GM12878 (cell line): Measurements from ENCODE around the gene STPG3. TPM values are rescaled to one million over a fixed set of nuclear protein-coding genes. Genes with fewer than 3 reads are reported as not detected.

ENCODE experiments used
- ATAC-seq: fragments of 200-7000 bp; cut with Tn5 transposase; 3 replicates; pipeline ENCODE4 v1.9.1; 2020; ENCODE audit warnings: mild to moderate bottlenecking, moderate library complexity
- BruUV-seq: library from RNA; stranded (reverse); fragments of 400-500 nt; replicated peaks from 2 replicates; lab custom pipeline; 2021; lab: Mats Ljungman, UMichigan
- CTCF ChIA-PET: fragments of 300-600 bp; sonication (Branson Sonifier 250); formaldehyde crosslinking; extraction: SDS; loops from one replicate; lab custom pipeline; 2021; ENCODE audit warnings: inconsistent platforms; lab: Yijun Ruan, JAX
- POLR2A ChIA-PET: fragments of 350-600 bp; formaldehyde crosslinking; extraction: SDS; loops from one replicate; lab custom pipeline; 2021; ENCODE audit warnings: inconsistent platforms; lab: Charles Lee
- RAD21 ChIA-PET: fragments of 300-600 bp; sonication (Branson Sonifier 250); formaldehyde crosslinking; loops from one replicate; lab custom pipeline; 2023; ENCODE audit warnings: antibody characterized with exemption; ENCODE audit not compliant: unreplicated experiment; lab: Charles Lee
- SMC1A ChIA-PET: fragments of 300-600 bp; sonication (Branson Sonifier 250); formaldehyde crosslinking; loops from one replicate; lab custom pipeline; 2023; ENCODE audit not compliant: unreplicated experiment, uncharacterized antibody; lab: Charles Lee
- DNase-seq: peaks from one replicate; pipeline ENCODE4 v3.0.0-alpha.2; 2011; ENCODE audit warnings: low read depth, low spot score
- FAIRE-seq: peaks from 3 replicates; lab custom pipeline; 2011; peaks lifted over from hg19 to GRCh38; lab: Jason Lieb, UNC
- H2AFZ ChIP-seq: 2 replicates; pipeline ENCODE4 v1.6.0; 2011; ENCODE audit warnings: low read depth, low read length, control low read depth; ENCODE audit not compliant: control insufficient read depth
- H3K27ac ChIP-seq: 2 replicates; pipeline ENCODE4 v1.5.1; 2011; ENCODE audit warnings: control low read depth; ENCODE audit not compliant: control insufficient read depth, insufficient read depth
- H3K27me3 ChIP-seq, 2 experiments: replicated peaks in 1 of 2; 2 replicates each; pipeline versions ENCODE4 v1.6.0 to v1.6.1; 2011; ENCODE audit warnings: low read length in 1 of 2; ENCODE audit not compliant: control insufficient read depth in 2 of 2, insufficient read depth in 2 of 2
- H3K36me3 ChIP-seq, 2 experiments: 2 replicates each; pipeline ENCODE4 v1.5.1; 2011; ENCODE audit warnings: low read length in 1 of 2; ENCODE audit not compliant: control insufficient read depth in 2 of 2, insufficient read depth in 2 of 2
- H3K4me1 ChIP-seq: 2 replicates; pipeline ENCODE4 v1.6.1; 2011; ENCODE audit warnings: mild to moderate bottlenecking, low read length, moderate library complexity, mixed read lengths; ENCODE audit not compliant: control insufficient read depth, insufficient read depth
- H3K4me2 ChIP-seq: 2 replicates; pipeline ENCODE4 v1.6.0; 2011; ENCODE audit warnings: control low read depth; ENCODE audit not compliant: control insufficient read depth, insufficient read depth
- H3K4me3 ChIP-seq: fragments of 200-600 bp; sonication (generic); 2 replicates; pipeline ENCODE4 v1.5.1; 2016
- H3K79me2 ChIP-seq: 2 replicates; pipeline ENCODE4 v1.6.0; 2011; ENCODE audit warnings: low read length; ENCODE audit not compliant: control insufficient read depth, insufficient read depth
- H3K9ac ChIP-seq: 2 replicates; pipeline ENCODE4 v1.8.0; 2011; ENCODE audit warnings: low read length, control low read depth, mixed read lengths; ENCODE audit not compliant: control insufficient read depth, insufficient read depth
- H3K9me3 ChIP-seq: replicated peaks from 3 replicates; pipeline ENCODE4 v1.5.1; 2011; ENCODE audit warnings: mild to moderate bottlenecking, low read length; ENCODE audit not compliant: control insufficient read depth, insufficient read depth
- H4K20me1 ChIP-seq: 2 replicates; pipeline ENCODE4 v1.6.0; 2011; ENCODE audit not compliant: control insufficient read depth, insufficient read depth
- BHLHE40 ChIP-seq, 2 experiments: fragments of 450-650 bp in 1 of 2; IDR thresholded peaks; 2 replicates each; pipeline ENCODE4 v1.6.1; 2011 to 2017; ENCODE audit warnings: low read depth in 2 of 2, borderline replicate concordance in 1 of 2, improper control_type of control experiment in 1 of 2, low read length in 1 of 2, mild to moderate bottlenecking in 1 of 2
- KDM1A ChIP-seq: fragments of 200-600 bp; sonication (generic); IDR thresholded peaks from 2 replicates; pipeline ENCODE4 v1.6.1; 2016; ENCODE audit warnings: borderline replicate concordance
- MEF2B ChIP-seq: fragments of 450-650 bp; IDR thresholded peaks from 2 replicates; pipeline ENCODE4 v1.6.1; 2018; ENCODE audit warnings: mild to moderate bottlenecking, moderate library complexity; ENCODE audit not compliant: partially characterized antibody, poor library complexity, severe bottlenecking
- NBN ChIP-seq: fragments of 450-650 bp; IDR thresholded peaks from 2 replicates; pipeline ENCODE4 v1.6.1; 2016
- NFIC ChIP-seq: IDR thresholded peaks from 2 replicates; pipeline ENCODE4 v1.6.1; 2012; ENCODE audit warnings: low read depth, mild to moderate bottlenecking, inconsistent platforms, low read length, moderate library complexity
- POLR2AphosphoS5 ChIP-seq: IDR thresholded peaks from 2 replicates; pipeline ENCODE4 v1.6.1; 2011; ENCODE audit warnings: mild to moderate bottlenecking, low read length, inconsistent platforms
- STAT3 ChIP-seq: IDR thresholded peaks from 2 replicates; pipeline ENCODE4 v1.6.1; 2011; ENCODE audit warnings: low read depth, low read length, improper control_type of control experiment
- WGBS: methylation state at CpG from one replicate; pipeline ENCODE4 v1.1.6; 2016; ENCODE audit warnings: low lambda C conversion rate; ENCODE audit not compliant: insufficient replicate concordance, insufficient coverage; ENCODE audit errors: missing lambda C conversion rate; 5-methylcytosine and 5-hydroxymethylcytosine counted together
- in situ Hi-C: fragments of 300-500 bp; cut with MboI; formaldehyde crosslinking; loops from 9 replicates; pipeline ENCODE4 v1.14.3; 2018; ENCODE audit warnings: mixed read lengths
- intact Hi-C: fragments of 100-400 bp; cut with micrococcal nuclease; formaldehyde crosslinking; loops from one replicate; pipeline ENCODE4 v1.14.2; 2022; ENCODE audit not compliant: unreplicated experiment
- polyA plus RNA-seq, 11 experiments: library from polyadenylated mRNA; depleted of rRNA in 4 of 11; unstranded in 6 of 11; stranded (reverse) in 5 of 11; fragments of >200 nt; fragmentation: Nextera tagmentation in 4 of 11; fragmentation: Illumina TruSeq in 1 of 11; extraction: Ambion mirVana in 4 of 11; extraction: Trizol in 1 of 11; gene quantifications; 1 replicate in 1 of 11; 2 replicates in 10 of 11; pipeline versions ENCODE4 v1.2.1 to v1.2.3, GENCODE V29; 2011 to 2016; ENCODE audit warnings: inconsistent platforms in 2 of 11, missing spikeins in 2 of 11, low read depth in 1 of 11
- total RNA-seq, 4 experiments: library from RNA; depleted of rRNA in 3 of 4; stranded (reverse); fragments of >200 nt in 3 of 4; fragmentation: Illumina TruSeq in 1 of 4; extraction: Trizol in 1 of 4; gene quantifications; 2 replicates each; pipeline versions ENCODE4 v1.2.1 to v1.2.3, GENCODE V29; 2013 to 2021
- TF ChIP-seq, protein P1 (sequence below): IDR thresholded peaks from 2 replicates; pipeline ENCODE4 v1.6.1; 2012; ENCODE audit warnings: low read depth, low read length, improper control_type of control experiment
- TF ChIP-seq, protein P2 (sequence below): fragments of 450-650 bp; conservative IDR thresholded peaks from 2 replicates; pipeline ENCODE4 v1.6.1; 2017; ENCODE audit warnings: mild to moderate bottlenecking, moderate library complexity
- TF ChIP-seq, protein P3 (sequence below), 3 experiments: IDR thresholded peaks in 2 of 3; conservative IDR thresholded peaks in 1 of 3; 2 replicates each; pipeline ENCODE4 v1.5.1; 2011; ENCODE audit warnings: low read depth in 3 of 3, low read length in 3 of 3, mild to moderate bottlenecking in 3 of 3, control low read depth in 2 of 3, moderate library complexity in 2 of 3, inconsistent platforms in 1 of 3, mixed read lengths in 1 of 3; ENCODE audit not compliant: control insufficient read depth in 2 of 3, insufficient read depth in 1 of 3; ENCODE audit errors: extremely low read depth in 1 of 3

Gene STPG3
- total and polyA plus RNA-seq, 10 of the 15 experiments (the other 5 are each of a cell fraction or from before 2014, with no cell fraction given): not detected

DNA sequence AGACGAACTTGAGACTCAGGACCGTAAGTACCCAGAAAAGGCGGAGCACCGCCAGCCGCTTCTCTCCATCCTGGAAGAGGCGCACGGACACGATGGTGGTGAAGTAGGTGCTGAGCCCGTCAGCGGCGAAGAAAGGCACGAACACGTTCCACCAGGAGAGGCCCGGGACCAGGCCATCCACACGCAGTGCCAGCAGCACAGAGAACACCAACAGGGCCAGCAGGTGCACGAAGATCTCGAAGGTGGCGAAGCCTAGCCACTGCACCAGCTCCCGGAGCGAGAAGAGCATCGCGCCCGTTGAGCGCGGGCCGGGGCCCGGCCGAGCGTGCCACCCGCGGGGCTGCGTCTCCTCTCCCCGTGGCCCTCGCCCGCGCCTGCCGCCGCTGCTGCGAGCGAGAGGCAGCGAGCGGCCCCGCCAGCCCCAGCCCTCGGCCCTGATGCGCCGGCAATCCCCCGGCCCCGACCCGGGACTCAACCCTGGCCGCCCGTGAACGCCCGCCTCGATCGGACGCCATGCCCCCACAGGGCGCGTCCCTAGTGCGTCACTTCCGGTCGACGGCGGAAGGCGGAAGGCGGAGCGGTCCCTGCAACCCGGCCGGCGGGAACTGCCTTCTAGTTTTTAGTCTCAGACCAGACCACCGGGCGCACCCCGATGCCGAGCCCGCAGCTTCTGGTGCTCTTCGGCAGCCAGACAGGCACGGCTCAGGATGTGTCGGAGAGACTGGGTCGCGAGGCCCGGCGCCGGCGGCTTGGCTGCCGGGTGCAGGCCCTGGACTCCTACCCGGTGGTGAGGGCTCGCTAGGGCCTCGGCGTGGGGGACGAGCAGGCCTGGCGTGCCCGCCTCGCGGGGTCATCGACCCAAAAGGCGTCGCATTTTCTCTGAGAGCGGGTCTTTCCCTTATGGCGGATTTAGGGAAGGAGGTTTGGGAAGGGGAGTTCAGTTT lies 45.7 kb upstream of the STPG3 start, which contains the start of the genes NDOR1 and TMEM203:
NDOR1 (plus strand) TSS at position 575 of the 944 bp plus-strand sequence; CDS start at position 653, 78 bp downstream.
TMEM203 (minus strand) TSS at position 523 of the 944 bp plus-strand sequence; CDS start at position 289, 234 bp downstream.
- peaks cover 45% of the 10 kb centered on the region for H3K79me2 ChIP-seq
- ChIA-PET CTCF (interaction anchor here (1.3 to 2.2 kb wide), 6 partner anchors 16 to 137 kb away, joined by 3 to 10 read pairs (median 6); partner anchors contain the start of genes ANAPC2, RNF224 and SSNA1), SMC1A (no interaction called here), POLR2A (interaction anchor here (1.3 to 8.0 kb wide), 8 partner anchors 16 to 136 kb away, joined by 3 to 68 read pairs (median 6); partner anchors contain the start of genes CYSRT1, MAN1B1, NELFB and RNF208), RAD21 (interaction anchor here (1.3 to 1.6 kb wide), 3 partner anchors 16 to 17 kb away, joined by 3 to 9 read pairs (median 5); partner anchors contain the start of genes RNF208 and SSNA1)
- peak within 1 kb of the TSS; percentile 93 for H3K4me2 ChIP-seq
- H3K36me3 ChIP-seq: 0 out of 4 replicates have a peak, but pooled peaks cover 0 to 4% of the 10 kb centered on the region in 2 experiments
- H3K4me1 ChIP-seq: peaks cover 38% of the 10 kb centered on the region
- WGBS: 1% methylated on average over 93 of the region's 98 CpGs
- H2AFZ ChIP-seq: peak within 1 kb of the TSS; percentile 81
- no peaks in the 10 kb centered on the region for H3K27me3 ChIP-seq
- DNase-seq (peak; percentile 19), FAIRE-seq (peak; percentile 27), ATAC-seq (peak; percentile 64)
- BruUV-seq: no TSS peak
- peak within 1 kb of the TSS; percentile 95 for H3K4me3 ChIP-seq
- intact Hi-C loops (no loop called here), in situ Hi-C loops (no loop called here)
- peak within 1 kb of the TSS; percentile 98 for H3K9ac ChIP-seq
- peak within 1 kb of the TSS; percentile 75 for H3K27ac ChIP-seq
- no peaks in the 10 kb centered on the region for H3K9me3 ChIP-seq
- H4K20me1 ChIP-seq: no peaks in the 10 kb centered on the region
- TF ChIP-seq, protein P1, sequence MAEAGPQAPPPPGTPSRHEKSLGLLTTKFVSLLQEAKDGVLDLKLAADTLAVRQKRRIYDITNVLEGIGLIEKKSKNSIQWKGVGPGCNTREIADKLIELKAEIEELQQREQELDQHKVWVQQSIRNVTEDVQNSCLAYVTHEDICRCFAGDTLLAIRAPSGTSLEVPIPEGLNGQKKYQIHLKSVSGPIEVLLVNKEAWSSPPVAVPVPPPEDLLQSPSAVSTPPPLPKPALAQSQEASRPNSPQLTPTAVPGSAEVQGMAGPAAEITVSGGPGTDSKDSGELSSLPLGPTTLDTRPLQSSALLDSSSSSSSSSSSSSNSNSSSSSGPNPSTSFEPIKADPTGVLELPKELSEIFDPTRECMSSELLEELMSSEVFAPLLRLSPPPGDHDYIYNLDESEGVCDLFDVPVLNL: peak; percentile 88
- TF ChIP-seq BHLHE40 (IDR thresholded peaks at IDR 0.05; ENCODE audit: borderline replicate concordance in 1 of 2, low read depth in 2 of 2, low read length in 1 of 2) (peak; percentile 11 to 76; a peak in 2 of 4 replicates), POLR2AphosphoS5 (peak; percentile 84; the same call in 1 of the 2 replicates), STAT3 (no peak), MEF2B (no peak), KDM1A (no peak), NBN (peak; percentile 54; the same call in 1 of the 2 replicates), NFIC (no peak)
- TF ChIP-seq, protein P2, sequence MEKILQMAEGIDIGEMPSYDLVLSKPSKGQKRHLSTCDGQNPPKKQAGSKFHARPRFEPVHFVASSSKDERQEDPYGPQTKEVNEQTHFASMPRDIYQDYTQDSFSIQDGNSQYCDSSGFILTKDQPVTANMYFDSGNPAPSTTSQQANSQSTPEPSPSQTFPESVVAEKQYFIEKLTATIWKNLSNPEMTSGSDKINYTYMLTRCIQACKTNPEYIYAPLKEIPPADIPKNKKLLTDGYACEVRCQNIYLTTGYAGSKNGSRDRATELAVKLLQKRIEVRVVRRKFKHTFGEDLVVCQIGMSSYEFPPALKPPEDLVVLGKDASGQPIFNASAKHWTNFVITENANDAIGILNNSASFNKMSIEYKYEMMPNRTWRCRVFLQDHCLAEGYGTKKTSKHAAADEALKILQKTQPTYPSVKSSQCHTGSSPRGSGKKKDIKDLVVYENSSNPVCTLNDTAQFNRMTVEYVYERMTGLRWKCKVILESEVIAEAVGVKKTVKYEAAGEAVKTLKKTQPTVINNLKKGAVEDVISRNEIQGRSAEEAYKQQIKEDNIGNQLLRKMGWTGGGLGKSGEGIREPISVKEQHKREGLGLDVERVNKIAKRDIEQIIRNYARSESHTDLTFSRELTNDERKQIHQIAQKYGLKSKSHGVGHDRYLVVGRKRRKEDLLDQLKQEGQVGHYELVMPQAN: peak; percentile 96
- TF ChIP-seq, protein P3, sequence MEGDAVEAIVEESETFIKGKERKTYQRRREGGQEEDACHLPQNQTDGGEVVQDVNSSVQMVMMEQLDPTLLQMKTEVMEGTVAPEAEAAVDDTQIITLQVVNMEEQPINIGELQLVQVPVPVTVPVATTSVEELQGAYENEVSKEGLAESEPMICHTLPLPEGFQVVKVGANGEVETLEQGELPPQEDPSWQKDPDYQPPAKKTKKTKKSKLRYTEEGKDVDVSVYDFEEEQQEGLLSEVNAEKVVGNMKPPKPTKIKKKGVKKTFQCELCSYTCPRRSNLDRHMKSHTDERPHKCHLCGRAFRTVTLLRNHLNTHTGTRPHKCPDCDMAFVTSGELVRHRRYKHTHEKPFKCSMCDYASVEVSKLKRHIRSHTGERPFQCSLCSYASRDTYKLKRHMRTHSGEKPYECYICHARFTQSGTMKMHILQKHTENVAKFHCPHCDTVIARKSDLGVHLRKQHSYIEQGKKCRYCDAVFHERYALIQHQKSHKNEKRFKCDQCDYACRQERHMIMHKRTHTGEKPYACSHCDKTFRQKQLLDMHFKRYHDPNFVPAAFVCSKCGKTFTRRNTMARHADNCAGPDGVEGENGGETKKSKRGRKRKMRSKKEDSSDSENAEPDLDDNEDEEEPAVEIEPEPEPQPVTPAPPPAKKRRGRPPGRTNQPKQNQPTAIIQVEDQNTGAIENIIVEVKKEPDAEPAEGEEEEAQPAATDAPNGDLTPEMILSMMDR (IDR thresholded peaks at IDR 0.05 in 2 of 3, conservative IDR thresholded peaks at IDR 0.05 in 1 of 3; ENCODE audit: control insufficient read depth in 2 of 3, extremely low read depth in 1 of 3, insufficient read depth in 1 of 3, low read depth in 3 of 3, low read length in 3 of 3): no peak
